SHP77 treated with DMSO at 0.1 percent for 48 hours (cell line): ENCODE measurements around the gene NLRP12.
"Not testable (repeated sequence)": the region's sequence is repeated elsewhere in the genome, so short reads cannot be mapped to it uniquely, and the experiment has no call there.

Experiments
- DNase-seq: peaks from one replicate; lab custom pipeline; 2025; lab: John Stamatoyannopoulos, UW

The NLRP12 gene

GRCh38 chr19:53774491-53774890 is 49.6 kb downstream of the NLRP12 start:
- DNase-seq, result not testable (repeated sequence)

- no peak for DNase-seq
Measured at GRCh38 chr19:53773999-53774398, 50.1 kb downstream of the NLRP12 start.

GRCh38 chr19:53772943-53773342 is 51.2 kb downstream of the NLRP12 start:
- DNase-seq, result peak; percentile 16

GRCh38 chr19:53771144-53771543 is 53.0 kb downstream of the NLRP12 start:
- DNase-seq, result no peak

GRCh38 chr19:53769696-53770309 is 54.3 kb downstream of the NLRP12 start:
- DNase-seq, result not testable (repeated sequence)

GRCh38 chr19:53768401-53768800 is 55.7 kb downstream of the NLRP12 start:
- no peak for DNase-seq

GRCh38 chr19:53758991-53759390 is 65.1 kb downstream of the NLRP12 start:
- not testable (repeated sequence) for DNase-seq
